PC-3 (cell line): Measurements from ENCODE around the gene OSBPL6.

ENCODE experiments used
- EZH2 ChIP-seq: fragments of 300-600 bp; sonication (generic); IDR thresholded peaks from one replicate; pipeline ENCODE4 v1.6.1; 2017; ENCODE audit warnings: antibody characterized with exemption, mild to moderate bottlenecking, low read length; ENCODE audit not compliant: unreplicated experiment
- EZH2phosphoT487 ChIP-seq: fragments of 300-600 bp; sonication (generic); IDR thresholded peaks from 2 replicates; pipeline ENCODE4 v1.6.1; 2018; ENCODE audit warnings: mild to moderate bottlenecking, antibody characterized with exemption, low read length, borderline replicate concordance
- TF ChIP-seq, protein P1 (sequence below): fragments of 300-600 bp; sonication (generic); conservative IDR thresholded peaks from 2 replicates; pipeline ENCODE4 v1.5.1; 2017; ENCODE audit warnings: antibody characterized with exemption, low read depth, mild to moderate bottlenecking, low read length

GRCh38 chr2:178157574-178157973 lies 36.7 kb upstream of the OSBPL6 start:
- TF ChIP-seq, protein P1, sequence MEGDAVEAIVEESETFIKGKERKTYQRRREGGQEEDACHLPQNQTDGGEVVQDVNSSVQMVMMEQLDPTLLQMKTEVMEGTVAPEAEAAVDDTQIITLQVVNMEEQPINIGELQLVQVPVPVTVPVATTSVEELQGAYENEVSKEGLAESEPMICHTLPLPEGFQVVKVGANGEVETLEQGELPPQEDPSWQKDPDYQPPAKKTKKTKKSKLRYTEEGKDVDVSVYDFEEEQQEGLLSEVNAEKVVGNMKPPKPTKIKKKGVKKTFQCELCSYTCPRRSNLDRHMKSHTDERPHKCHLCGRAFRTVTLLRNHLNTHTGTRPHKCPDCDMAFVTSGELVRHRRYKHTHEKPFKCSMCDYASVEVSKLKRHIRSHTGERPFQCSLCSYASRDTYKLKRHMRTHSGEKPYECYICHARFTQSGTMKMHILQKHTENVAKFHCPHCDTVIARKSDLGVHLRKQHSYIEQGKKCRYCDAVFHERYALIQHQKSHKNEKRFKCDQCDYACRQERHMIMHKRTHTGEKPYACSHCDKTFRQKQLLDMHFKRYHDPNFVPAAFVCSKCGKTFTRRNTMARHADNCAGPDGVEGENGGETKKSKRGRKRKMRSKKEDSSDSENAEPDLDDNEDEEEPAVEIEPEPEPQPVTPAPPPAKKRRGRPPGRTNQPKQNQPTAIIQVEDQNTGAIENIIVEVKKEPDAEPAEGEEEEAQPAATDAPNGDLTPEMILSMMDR: no peak
- TF ChIP-seq EZH2phosphoT487 (no peak), EZH2 (no peak)
